Fibroblast of skin of abdomen (primary cell): ENCODE data around the gene AS3MT.
"Not testable (repeated sequence)": the region's sequence is repeated elsewhere in the genome, so short reads cannot be mapped to it uniquely, and the experiment has no call there.

Source experiments
- DNase-seq: peaks from one replicate; pipeline ENCODE4 v3.0.0-alpha.2; 2013

The AS3MT gene

DNA sequence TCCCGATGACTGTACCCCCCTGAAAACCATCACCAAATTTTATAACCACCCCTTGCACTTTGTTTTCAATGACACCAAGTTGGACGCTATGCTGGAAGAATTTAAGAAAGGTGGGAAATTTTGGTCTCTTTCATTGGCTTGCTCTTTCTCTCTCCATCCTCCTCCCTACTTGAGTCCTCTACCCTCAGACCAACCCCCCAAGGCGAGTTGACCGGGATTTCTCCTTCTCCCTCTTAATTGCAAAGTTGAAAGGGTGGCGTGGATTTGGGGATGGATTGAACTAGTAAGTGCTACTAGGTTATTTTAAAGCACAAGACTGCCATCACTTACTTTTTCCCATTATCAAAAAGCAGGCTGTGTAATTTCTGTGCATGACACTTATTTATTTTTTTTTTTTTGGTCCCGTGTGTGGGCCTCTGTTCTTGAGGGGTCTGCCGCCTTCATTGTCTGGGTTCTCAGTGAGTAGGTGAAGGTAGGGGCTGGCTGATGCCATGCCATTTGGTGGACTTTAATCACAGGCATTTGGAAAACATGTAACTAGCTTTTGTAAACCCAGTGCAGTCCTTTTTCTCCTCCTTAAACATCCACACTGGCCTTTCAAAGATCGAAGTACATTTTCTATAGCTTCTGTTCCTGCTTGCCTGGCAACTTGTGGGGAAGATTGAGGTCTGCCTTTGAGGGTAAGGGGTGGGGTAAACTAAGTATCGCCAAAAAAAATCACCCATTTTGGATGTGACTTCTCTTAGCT lies 50.9 kb downstream of the AS3MT start:
- DNase-seq, result no peak

DNA sequence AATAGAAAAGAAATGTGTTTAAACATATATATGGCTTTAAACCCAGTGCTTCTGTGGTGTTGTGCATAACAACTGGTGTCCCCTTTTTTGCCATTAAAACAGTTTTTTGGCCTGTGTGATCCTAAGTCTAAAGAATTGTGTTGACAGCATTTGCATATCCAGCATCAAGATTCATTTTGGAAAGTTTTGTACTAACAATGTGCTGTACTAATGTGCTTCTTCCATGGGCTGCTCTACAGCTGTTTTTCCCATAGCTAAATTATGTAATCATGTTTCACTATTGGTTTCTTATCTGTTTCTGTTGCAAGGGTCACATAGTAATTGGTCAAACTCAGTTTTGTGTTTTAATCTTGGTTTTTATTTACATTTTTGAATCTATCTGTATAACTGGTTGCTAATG lies 54.3 kb downstream of the AS3MT start:
- no peak for DNase-seq

DNA sequence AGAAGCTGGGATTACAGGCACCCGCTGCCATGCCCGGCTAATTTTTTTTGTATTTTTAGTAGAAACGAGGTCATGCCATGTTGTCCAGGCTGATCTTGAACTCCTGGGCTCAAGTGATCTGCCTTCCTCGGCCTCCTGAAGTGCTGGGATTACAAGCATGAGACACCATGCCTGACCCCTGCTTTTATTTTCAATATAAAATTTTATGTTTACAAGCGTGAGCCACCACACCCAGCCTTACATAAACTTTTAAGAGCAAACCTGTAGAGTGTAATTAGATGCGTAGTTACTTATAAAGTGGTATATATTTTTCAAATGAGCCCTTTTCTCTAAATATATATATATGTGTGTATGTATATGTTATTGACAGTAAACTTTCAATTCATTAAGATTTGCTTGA lies 57.6 kb downstream of the AS3MT start:
- DNase-seq, result no peak

DNA sequence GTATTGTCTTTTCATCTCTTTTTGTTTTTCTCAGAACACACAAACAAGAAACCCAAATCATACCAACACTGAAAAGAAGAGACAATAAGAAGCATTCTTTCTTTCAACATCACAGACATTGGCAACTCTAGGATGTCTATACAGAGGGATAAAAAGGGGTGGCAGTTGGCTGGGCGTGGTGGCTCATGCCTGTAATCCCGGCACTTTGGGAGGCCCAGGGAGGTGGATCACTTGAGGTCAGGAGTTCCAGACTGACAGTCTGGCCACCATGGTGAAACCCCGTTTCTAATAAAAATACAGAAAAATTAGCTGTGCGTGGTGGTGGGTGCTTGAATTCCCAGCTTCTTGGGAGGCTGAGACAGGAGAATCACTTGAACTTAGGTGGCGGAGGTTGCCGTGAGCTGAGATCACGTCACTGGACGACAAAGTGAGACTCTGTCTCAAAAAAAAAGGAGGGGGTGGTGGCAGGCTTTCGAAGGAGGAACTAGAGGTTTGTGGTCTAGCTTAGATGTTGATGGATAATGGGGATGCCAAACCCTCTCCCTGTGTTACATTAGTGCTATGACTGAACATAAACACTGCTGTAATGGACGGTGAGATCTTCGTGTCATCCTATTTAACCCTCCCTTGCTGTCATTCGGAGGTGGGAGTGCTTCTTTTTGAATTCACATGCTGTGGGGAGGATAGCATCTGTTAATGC lies 58.2 kb downstream of the AS3MT start:
- DNase-seq, result no peak

DNA sequence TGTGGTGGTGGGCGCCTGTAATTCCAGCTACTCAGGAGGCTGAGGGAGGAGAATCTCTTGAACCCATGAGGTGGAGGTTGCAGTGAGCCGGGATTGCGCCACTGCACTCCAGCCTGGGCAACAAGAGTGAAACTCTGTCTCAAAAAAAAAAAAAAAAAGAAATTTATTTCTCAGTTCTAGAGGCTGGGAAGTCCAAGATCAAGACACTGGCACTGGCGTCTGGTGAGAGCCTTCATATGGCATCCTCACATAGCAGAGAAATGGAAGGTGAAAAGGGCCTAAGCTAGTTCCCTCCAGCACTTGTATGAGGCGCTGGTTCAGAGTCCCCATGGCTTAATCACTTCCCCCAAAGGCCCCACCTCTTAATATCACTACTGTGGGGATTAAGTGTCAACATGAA lies 59.2 kb downstream of the AS3MT start:
- not testable (repeated sequence) for DNase-seq

DNA sequence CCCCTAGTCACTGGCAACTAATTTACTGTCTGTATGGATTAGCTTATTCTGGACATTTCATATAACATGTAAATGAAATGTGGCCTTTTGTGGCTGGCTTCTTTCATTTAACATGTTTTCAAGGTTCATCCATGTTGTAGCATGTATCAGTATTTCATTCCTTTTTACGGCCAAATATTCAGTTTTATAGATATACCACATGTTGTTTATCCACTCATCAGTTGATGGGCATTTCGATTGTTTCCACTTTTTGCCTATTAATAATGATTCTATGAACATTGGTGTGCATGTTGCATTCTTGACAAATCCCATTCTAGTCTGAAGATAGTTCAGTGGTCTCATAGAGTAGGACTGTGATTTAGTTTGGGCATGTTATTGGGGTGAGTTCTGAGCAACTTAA lies 61.5 kb downstream of the AS3MT start:
- DNase-seq, result no peak

DNA sequence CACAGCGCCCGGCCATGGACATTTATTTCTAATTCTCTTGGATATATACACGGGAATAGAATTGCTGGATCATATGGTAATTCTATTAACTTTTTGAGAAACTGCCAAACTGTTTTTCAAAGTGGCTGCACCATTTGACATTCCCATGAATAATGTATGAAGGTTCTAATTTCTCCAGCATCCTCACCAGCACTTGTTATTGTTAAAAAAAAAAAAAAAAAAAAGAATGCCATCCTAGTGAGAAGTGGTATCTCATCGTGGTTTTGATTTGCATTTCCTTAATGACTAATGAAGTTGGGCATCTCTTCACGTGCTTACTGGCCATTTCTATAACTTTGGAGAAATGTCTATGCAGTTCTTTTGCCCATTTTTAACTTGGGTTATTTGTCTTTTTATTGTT lies 62.4 kb downstream of the AS3MT start:
- no peak for DNase-seq

DNA sequence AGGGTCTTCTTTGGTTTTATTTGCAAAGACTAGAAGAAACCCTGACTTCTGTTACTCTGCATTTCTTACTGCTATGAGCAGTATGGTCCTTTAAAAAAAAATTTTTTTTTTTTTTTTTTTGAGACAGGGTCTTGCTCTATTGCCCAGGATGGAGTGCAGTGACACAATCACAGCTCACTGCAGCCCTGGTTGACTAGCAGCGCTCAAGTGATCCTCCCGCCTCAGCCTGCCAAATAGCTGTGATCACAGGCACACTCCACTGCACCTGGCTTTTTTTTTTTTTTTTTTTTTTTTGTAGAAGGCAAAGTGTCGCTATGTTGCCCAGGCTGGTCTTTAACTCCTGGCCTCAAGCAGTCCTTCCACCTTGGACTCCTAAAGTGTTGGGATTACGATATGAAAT lies 66.2 kb downstream of the AS3MT start:
- DNase-seq, result no peak

DNA sequence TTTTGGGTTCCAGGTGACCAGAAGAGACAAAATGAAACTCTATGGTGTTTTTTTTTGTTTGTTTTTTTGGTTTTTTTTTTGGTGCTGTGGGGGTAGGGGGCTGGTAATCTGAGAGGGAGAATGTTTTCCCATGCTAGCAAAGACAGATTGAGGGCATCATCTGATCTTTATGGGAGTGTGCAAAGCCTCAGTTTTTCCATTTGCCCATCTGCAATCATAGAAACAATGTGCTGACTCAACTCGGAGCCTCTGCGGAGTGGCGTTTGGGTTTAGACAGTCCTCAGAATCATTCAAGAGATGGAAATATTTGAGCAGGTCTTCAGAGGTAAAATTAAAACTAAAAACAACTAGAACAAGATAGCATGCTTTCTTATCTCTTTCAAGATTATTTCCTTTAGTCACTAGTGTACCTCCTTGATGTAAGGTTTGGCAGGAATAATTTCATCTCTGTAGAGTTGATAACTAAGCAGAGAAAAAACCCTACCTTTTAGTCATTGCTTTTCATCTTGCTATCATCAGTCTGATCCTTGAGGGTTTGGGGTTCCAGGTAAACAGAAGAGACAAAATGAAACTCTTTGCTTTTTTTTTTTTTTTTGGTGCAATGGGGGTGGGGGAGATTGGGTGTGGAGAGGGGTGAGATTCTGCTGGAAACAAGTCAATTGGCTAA lies 66.8 kb downstream of the AS3MT start:
- no peak for DNase-seq

DNA sequence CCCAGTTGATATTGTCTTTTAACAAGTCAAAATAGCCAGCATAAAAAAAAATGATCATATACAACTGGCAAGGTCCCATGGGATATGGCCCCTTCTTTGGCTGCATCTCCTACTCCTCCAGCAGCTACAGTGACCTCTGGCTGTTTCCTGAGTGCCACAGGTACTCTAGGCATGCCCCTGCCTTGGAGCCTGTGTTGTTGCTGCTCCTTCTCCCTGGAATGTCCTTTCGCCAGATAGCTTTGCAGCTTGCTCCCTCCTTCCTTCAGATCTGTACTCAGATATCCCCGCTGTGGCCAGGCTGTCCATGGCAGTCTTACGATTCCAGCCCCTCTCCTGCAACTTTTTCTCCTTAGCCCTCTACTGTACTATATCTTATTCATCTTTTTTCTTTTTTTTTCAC lies 72.1 kb downstream of the AS3MT start:
- DNase-seq, result no peak

DNA sequence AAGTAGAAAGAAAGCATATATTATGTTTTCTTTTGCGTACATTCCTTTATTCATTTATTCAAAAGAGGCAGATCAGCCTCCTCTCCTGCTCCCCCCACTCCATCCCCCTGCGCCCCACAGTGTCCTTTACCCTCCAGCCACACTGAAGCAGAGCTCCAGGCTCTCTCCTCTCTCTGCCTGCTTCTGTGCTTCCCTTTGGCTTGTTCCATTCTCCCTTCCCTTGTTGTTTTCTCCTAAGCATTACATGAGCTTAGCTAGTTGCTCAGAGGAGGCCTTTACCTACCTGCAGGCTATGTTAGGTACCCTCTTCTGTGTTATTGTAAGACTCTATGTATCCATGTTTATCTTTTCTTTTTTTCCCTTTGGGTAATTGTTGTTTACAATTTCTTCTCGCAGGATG lies 76.2 kb downstream of the AS3MT start:
- DNase-seq, result no peak

DNA sequence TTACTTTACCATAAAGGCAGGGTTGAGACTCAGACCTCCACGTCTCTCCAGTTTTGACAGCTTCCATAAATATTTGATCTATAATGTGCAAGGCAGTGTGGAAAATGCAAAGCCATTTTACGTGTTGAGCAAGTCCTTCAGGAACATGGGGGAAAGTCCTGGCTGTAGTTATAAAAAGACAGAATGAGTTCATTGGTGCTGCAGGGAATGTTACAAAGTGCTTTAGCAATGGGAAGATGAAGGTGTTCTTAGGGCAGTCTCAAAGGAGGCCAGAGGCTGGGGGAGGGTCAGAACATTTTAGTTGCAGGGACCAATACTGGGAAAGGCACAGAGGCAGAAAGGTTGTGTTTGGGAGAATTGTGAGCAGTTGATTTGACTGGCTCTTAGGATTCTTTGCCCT lies 76.7 kb downstream of the AS3MT start:
- DNase-seq, result no peak

DNA sequence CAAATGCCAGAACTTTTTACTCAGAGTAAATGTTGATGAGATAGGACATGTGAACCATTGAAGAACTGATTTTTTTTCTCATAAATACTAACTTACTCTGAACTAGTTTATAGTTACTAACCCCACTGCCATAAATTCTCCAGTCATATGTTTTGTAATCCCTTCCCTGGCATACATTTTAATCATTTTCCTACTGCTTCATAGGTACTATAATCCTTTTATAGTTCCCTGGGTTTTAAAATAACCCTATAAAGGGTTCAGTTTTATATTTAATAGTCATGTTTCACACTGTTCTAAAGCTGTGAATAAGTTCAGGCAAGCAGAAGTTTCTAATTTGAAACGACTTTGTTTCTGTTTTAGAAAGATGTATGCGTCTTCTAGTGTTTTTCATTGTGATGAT lies 77.7 kb downstream of the AS3MT start:
- no peak for DNase-seq

DNA sequence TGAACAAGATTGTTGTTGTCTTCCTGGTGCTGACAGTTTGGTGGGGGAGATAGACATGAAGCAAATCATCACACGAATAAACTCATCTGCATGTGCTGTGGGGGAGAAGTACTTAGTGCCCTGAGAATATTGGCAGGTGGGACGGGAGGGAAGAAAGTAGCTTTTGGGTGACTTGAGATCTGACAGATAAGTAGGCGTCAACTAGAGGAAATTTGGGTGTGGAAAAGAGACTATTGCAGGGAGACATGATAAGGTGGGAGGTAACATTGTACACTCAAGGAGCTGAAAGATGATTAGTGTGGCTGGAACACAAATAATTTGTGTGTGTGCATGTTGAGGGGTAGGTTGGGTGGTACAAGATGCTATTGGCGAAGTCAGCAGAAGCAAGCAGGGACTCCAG lies 78.9 kb downstream of the AS3MT start:
- no peak for DNase-seq

DNA sequence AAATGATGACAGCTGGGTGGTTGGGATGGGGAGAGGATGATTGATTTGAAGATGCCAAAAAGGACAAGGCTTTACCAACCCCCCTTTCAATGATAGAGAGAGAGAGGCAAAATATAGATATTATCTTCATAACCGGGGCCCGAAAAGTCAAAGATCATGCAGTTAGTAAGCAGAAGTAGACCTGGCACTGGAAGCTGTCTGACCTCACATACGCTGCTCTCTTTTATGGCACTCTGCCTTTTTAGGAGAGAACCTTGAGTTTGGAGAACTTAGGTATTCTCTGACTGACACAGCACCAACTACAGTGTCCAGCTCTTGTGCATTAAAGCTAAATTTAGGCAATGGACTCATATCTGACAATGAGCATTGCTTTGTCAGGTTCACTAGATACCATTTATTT lies 79.5 kb downstream of the AS3MT start:
- DNase-seq, result no peak

DNA sequence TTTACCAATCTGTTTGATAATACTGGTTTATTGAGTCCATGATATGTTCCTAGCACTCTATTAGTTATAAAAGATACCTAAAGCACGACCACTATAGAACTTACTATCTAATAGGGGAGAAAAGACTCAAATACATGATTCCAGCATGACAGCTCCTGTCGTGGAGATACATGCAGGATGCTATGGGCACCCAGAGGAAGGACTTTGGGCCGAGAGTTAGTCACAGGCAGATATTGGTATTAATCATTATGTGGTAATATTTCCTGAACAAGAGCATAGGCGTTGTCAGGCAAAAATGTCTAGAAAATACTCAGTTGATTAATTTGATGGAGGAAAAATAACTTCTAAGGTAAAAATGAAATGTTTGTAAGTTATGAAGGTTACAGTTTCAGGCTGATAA lies 80.6 kb downstream of the AS3MT start:
- no peak for DNase-seq

DNA sequence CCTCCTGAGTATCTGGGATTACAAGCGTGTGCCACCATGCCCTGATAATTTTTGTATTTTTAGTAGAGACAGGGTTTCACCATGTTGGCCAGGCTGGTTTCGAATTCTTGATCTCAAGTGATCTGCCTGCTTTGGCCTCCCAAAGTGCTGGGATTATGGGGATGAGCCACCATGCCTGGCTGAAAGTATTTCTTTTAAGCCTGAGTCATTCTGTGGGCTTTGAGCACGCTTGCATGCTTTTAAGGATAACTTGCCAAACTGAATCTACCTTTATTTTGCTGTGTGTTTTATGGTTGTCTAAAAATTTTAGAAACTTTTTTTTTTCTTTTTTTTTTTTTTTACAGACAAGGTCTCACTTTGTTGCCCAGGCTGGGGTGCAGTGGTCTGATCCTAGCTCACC lies 82.0 kb downstream of the AS3MT start:
- no peak for DNase-seq
